ENCODE data around the gene ITIH2. TPM values are rescaled to one million over a fixed set of nuclear protein-coding genes. Genes with fewer than 3 reads are reported as not detected.
A peak's percentile ranks its signal among the peaks of the same experiment; 100 is the strongest.
"Not testable (repeated sequence)": the region's sequence is repeated elsewhere in the genome, so short reads cannot be mapped to it uniquely, and the experiment has no call there.

Gene ITIH2
- total and polyA plus RNA-seq, 9 of the 15 experiments (the other 6 are each of a cell fraction or from before 2014, with no cell fraction given) = 0.66 TPM; not detected in 8

DNA sequence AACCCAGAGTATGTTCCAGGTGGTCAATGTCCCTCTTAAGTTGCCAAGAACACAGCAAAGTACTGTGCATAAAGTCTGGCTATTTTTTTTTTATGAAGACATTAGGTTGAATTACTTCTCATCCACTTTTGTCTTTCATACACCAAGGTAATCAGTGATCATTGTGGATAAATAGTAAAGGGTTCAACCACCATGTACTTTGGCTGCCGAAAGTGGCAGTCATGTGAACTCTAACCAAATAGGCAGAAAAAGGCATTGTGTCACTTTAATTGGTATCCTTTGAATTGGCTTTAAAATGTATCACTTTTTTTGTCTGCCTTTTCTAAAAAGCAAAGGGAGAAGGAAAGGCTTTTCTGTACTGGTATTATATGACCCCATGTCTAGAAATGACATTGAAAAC lies 7.3 kb downstream of the ITIH2 start (continued):
- TF ChIP-seq ZNF277 (CRISPR knock-in tag; IDR thresholded peaks at IDR 0.05; ENCODE audit: borderline replicate concordance) = no peak
- TF ChIP-seq CXXC5 (CRISPR knock-in tag; IDR thresholded peaks at IDR 0.05) = no peak
- TF ChIP-seq IRF1 (CRISPR knock-in tag; IDR thresholded peaks at IDR 0.05; ENCODE audit: borderline replicate concordance) = no peak
- TF ChIP-seq SNRNP70 (optimal IDR thresholded peaks at IDR 0.05; ENCODE audit: low read depth, low read length) = no peak
- TF ChIP-seq SRSF1 (IDR thresholded peaks at IDR 0.05; ENCODE audit: low read depth, low read length) = no peak
- TF ChIP-seq XRCC3 (IDR thresholded peaks at IDR 0.05) = no peak

GRCh38 chr10:7711075-7711474 lies 8.0 kb downstream of the ITIH2 start:
- CTCF ChIA-PET (ENCODE audit: low intra/inter-chr PET ratio); DNase-seq (ENCODE audit: extremely low read depth in 1 of 4, low spot score in 3 of 4); H3K4me3 ChIP-seq; H3K9ac ChIP-seq (ENCODE audit: insufficient read depth in 1 of 2, low read depth in 2 of 2, low read length in 2 of 2); H3K36me3 ChIP-seq (ENCODE audit: control insufficient read depth, insufficient read depth, low read length); ATAC-seq; H2AFZ ChIP-seq (ENCODE audit: low read depth, low read length); in situ Hi-C loops (cut with MboI); H3K9me3 ChIP-seq (replicated peaks; ENCODE audit: control insufficient read depth, insufficient read depth, low read depth, low read length); H3K4me2 ChIP-seq (ENCODE audit: insufficient read depth, low read length); intact Hi-C loops (cut with micrococcal nuclease); BruUV-seq (replicated peaks); H3K9me1 ChIP-seq (ENCODE audit: control insufficient read depth, insufficient read depth, low read length); H3K27ac ChIP-seq (ENCODE audit: extremely low read depth, low read depth, low read length); H3K79me2 ChIP-seq (ENCODE audit: control insufficient read depth, insufficient read depth, low read length); H4K20me1 ChIP-seq (replicated peaks; ENCODE audit: control insufficient read depth, insufficient read depth, low read length); H3K4me1 ChIP-seq (replicated peaks in 1 of 2; ENCODE audit: control insufficient read depth in 2 of 2, insufficient read depth in 2 of 2, low read length in 2 of 2): not testable (repeated sequence)
- 3% methylated on average over 5 of the region's 5 CpGs for WGBS (ENCODE audit: insufficient coverage, low coverage, missing lambda C conversion rate)
- peak; percentile 63 for TF ChIP-seq ZNF146 (CRISPR knock-in tag; IDR thresholded peaks at IDR 0.05; ENCODE audit: unreplicated experiment)
- peaks cover 32 to 37% of the 10 kb centered on the region in 2 experiments for H3K27me3 ChIP-seq (ENCODE audit: control insufficient read depth in 2 of 2, insufficient read depth in 2 of 2, low read length in 2 of 2)
- POLR2A ChIA-PET = interaction anchor here (1.1 kb wide), 1 partner anchor 10 kb away, joined by 4 read pairs; no protein-coding TSS in a partner anchor
- FAIRE-seq = peak; percentile 26

Data from K562 (cell line).